ENCODE data around the gene EPB41L1.
"Not testable (repeated sequence)": the region's sequence is repeated elsewhere in the genome, so short reads cannot be mapped to it uniquely, and the experiment has no call there.

EPB41L1 gene

DNA sequence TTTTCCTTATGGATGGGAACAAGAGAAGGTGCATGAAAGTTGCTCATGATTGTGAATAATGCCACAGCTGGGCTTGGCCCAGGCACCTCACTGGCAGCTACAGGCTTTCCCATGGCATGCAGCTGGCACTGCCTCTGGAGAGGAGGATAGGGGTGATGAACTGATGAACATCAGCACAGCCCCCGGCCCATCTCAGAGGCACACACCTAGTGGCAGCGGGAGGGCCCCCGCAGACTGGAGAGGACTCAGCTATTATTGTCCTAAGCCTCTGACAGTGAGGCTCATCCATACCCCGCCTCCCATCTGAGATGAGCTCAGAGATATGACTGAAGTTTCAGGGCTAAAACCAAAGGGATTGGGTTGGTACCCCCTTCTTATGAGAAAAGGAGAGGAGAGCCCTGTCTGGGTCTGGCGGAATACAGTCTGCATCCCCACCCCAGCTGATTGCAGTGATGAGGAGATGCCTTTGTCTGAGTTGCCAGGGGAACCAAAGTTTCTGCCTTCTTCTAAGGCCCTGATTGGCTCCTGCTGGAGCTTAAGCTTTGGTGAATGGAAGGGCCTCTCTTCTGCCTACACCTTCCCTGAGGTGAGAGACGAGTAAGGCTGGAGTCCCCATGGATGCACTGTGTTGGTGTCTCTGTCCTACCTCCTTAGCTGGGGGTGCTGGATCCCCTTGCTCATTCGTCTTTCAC, 27.6 kb upstream of the EPB41L1 start:
- DNase-seq: no peak

DNA sequence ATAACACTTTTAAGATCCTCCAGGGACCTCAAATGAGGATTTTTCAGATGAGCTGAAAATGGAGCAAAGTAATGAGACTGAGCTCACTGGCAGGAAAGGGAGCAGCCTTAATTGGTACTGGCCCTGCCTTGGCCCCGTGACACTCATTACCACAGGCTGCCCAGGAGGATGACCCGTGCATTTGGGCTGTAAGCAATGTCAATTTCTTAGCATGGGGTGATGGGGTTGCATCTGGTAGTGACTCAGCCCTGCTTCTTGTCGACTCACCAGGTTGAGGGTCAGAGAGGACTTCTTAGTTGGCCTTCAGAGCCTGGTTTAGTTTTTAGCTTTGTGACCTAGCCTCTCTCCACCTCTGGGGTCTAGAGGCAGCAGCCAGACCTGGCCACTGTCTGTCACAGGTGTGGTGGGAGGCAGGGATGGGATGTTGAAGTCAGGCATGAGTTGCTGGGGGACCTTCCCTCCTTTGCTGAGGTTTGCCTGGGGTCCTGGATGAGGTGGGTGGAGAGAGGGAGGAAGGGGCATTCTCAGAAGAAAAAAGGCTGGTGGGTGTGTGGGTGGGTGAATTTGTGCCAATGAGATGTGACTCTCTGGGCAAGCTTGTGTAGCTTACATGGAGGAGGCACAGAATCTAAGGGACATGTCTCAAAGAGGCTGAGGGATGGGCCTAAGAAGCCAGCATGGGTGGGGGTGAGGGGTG, 25.9 kb upstream of the EPB41L1 start:
- no peak for DNase-seq

GRCh38 chr20:36129160-36129543, 25.4 kb upstream of the EPB41L1 start:
- DNase-seq: no peak

GRCh38 chr20:36130390-36130789, 24.1 kb upstream of the EPB41L1 start:
- no peak for DNase-seq

- no peak for DNase-seq
Observed at GRCh38 chr20:36132802-36133211, 21.7 kb upstream of the EPB41L1 start.

DNA sequence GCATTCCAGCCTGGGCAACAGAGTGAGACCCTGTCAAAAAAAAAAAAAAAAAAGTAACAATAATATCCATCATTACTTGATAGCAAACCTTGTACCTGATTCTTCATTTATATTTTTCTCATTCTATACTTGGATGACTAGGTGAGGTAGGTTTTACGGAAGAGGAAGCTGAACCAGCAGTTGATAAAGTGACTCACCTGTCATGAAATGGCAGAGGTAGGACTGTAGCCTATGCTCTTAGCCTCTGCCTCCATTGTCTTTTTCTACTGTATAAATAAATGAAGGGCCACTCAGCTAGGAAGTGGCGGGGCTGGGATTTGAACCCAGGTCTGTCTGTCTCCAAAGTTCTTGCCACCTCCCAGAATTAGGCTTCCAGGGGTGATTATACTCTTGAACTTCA, 20.7 kb upstream of the EPB41L1 start:
- DNase-seq: no peak

DNA sequence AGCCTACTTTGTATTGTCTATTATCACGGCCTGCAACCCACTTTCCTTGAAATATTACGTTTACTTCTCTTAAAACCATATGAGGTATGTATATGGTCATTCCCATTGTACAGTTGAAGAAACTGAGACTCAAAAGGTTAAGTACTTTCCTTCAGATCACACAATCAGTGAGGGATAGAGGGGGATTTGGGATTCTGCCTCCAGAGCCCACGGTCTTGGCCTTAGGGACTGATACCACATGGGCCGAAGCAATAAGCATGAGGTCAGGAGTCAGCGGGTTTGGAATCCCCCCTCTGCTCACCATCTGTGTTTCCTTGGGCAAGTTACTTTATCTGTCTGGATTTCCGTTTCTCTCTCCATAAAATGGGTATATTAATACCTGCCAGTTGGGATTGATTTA, 19.4 kb upstream of the EPB41L1 start:
- no peak for DNase-seq

DNA sequence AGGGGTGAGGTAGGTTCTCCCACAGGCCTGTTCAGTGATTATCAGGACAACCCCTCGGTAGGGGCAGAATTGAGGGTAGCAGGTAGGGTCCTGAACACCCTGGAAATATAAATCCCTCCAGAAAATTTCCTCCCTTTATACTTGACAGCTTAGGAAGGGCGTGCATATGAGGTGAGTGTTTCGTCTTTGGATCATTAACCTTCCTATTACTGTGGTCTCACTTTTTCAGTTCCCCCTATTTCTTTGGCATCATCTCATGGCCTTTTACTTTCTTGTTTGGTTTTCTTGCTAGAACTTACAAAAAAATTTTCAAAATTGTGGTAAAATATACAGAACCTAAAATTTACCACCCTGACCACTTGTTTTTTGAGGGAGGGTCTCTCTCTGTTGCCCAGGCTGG, 18.7 kb upstream of the EPB41L1 start:
- DNase-seq: no peak

DNA sequence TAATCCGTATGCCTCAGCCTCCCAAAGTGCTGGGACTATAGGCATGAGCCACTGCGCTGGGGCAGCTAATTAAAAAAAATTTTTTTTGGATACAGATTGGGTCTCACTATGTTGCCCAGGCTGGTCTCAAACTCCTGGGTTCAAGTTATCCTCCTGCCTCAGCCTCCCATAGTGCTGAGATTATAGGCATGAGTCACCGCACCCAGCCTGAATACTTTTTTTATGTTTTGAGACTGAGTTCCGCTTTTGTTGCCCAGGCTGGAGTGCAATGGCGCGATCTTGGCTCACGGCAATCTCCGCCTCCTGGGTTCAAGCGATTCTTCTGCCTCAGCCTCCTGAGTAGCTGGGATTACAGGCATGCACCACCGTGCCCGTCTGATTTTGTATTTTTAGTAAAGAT, 17.2 kb upstream of the EPB41L1 start:
- not testable (repeated sequence) for DNase-seq

- no peak for DNase-seq
Observed at GRCh38 chr20:36141310-36141709, 13.2 kb upstream of the EPB41L1 start.

- no peak for DNase-seq
Observed at GRCh38 chr20:36144336-36144735, 10.2 kb upstream of the EPB41L1 start.

GRCh38 chr20:36145877-36146707, 8.4 kb upstream of the EPB41L1 start:
- DNase-seq: no peak

- no peak for DNase-seq
Observed at GRCh38 chr20:36147690-36148089, 6.8 kb upstream of the EPB41L1 start.

DNA sequence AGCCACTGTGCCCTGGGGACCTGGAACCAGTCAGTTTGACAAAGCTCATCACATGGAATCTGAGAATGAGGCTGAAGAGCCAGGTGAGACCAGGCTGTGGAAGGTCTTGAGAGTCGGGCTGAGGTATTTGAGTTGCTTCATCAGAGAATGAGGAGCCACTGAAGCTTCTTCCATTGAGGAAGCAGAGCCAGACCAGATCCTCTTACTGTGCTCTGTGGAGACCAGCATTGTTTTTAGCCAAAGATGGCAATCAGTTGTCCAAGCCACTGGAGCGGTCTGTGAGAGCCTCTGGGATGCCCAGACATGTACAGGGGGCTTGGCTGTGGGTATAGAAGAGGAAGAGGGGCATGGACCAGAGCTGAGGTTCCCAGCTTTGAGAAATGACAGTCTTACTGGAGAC, 6.1 kb upstream of the EPB41L1 start:
- no peak for DNase-seq

- no peak for DNase-seq
Observed at GRCh38 chr20:36149012-36149411, 5.5 kb upstream of the EPB41L1 start.

DNA sequence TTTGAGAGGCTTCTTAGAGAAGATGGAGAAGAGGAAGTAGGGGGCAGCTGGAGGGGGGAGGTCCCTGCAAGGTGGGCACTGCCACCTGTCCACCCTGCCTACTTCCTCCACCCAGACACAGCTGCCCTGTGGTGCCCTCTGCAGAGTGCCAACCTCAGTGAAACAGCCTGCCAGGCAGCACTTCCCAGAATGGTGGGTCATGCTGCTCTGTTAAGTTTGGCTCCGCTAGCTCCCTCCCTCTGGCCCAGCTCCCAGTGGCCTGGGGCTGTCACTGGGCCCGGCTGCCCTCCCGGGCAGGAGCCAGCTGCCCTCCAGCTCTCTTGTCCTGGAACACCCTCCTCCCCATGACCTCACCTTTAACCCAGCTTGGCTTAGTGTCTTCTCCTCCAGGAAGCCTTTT, 5.1 kb upstream of the EPB41L1 start:
- no peak for DNase-seq

DNA sequence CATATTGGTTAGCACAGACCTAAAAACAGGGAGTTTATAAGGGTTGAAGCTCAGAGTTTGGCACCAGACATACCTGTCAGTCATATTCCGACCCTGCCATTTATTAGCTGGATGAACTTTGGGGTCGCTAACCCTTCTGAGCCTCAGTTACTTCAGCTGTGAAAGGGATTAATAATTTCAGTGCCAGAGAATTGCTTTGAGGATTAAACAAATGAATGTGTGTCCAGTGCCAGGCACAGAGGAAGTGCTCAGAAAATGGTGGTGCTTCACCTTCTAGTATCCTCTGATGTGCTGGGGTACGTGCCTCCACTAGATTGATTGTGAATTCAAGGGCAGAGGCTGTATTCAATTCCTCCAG, 4.1 kb upstream of the EPB41L1 start:
- no peak for DNase-seq

DNA sequence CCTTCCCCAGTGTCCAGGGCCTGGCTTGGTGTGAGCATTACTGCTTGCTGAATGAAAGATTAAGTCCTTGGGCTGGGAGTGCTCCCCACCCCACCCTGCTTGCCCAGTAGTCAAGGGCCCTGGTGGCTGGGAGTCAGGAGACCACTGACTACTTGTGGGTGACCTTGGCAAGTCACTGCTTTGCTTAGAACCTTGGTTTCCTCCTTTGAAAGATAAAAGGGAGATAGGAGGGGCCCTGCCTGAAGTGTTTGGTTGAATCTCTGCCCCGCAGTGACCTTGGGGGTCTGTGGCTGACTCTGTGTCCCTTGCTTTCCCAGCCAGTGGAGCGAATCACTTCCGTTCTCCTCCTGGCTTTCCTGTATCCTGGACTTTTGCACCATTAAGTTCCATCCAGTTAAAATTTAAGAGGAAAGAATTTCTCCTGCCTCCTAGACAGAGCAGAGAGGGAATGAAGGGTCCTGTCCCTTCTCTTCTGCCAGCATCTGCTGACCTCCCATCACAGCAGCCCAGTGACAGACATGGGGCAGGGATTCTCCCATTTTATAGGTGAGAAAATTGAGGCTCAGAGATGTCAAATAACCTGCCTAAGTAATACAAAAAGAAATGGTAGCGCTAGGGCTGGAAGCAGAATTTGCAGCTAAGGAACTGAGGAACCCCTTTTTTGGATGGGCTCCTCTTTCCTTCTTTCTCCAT, 3.5 kb upstream of the EPB41L1 start:
- no peak for DNase-seq

DNA sequence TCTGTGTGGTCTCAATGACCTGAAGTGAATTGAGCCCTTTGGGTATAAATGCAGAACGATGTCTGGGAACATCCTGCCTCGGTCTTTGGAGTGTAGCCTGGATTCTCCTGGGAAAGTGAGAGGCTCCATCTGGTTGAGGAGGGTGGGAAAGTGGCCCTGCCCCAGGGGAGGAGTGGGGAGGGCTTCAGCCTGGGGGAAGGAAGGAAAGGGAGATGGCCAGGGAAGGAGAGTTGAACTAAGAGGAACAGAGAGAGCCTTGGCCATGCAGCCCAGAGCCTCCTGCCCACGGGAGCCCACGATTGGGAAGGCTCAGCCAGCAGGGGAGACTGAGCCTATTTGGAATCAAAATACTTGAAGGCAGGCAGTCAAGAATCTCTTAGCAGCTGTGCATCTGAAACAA, 2.3 kb upstream of the EPB41L1 start:
- DNase-seq: no peak

GRCh38 chr20:36153204-36153603, 1.3 kb upstream of the EPB41L1 start:
- no peak for DNase-seq

DNA sequence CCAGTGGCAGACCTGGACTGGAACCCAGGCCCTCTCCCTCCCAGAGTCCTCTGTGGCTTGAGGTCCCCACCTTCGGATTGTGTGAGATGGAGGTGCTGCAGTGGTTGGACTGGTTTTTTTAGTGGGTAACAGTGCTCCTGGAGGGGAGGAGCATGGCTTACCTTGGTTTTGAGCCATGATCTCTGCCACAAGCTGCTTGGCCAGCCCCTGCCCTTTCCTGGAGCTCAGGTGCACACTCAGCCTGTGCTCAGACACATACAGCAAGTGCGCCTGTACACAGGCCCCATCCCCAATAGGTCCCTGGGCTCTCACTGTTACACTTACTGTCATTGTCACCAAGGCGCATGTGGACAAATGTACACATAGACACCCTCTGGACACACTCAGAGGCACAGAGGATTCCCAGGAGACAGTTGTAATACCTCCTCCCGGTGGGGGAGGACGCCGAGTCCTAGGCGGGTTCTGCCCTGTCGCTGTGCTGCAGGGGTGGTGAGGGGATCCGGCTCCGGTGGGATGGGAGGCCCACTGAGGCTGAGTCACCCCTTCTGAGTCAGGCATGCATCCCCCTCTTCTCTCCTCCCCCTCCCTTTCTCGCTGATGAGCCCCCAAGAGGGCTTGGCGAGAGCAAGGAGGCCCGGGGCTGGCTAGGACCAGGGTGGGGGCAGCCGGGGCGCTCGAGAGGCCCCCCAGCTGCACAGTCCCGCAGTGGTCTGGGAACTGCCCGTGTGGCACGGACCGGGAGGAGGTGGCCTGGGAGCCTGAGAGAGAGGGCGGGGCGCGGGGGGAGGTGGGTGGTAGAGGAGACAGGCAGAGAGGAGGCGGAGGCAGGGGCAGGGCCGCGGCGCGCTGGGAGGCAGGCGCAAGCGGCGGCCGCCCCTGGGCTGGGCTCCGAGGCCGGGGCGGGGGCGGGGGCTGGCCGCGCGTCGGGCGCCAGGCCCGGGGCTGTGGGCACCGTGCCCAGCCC, 522 bp upstream of the EPB41L1 start:
- DNase-seq: no peak

DNA sequence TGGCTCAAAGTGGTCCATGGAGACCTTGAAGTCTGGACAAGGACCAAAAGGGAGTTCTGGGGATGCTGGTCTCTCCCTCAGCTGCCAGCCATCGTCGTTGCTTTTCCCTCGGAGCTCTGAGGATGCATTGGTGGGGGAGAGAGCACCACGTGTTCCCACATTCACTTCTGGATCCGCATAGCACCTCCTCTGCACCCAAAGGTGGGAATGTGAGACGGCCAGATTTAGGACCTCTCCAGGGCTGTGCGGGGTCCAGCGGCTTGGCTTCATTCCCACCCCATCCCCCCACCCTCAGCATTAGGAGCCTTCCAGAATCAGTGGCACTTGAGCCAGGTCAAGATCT, 1.1 kb downstream of the EPB41L1 start:
- DNase-seq: no peak
